Subcutaneous adipose tissue (tissue), 4 donors: ENCODE data around the gene POLE3. TPM values are rescaled to one million over a fixed set of nuclear protein-coding genes. Genes with fewer than 3 reads are reported as not detected.

Source experiments
- CTCF ChIP-seq: fragments of 450-650 bp; IDR thresholded peaks from one replicate; pipeline ENCODE4 v1.5.1; 2016; ENCODE audit warnings: low read depth, mild to moderate bottlenecking, control low read depth, antibody characterized with exemption, moderate library complexity
- total RNA-seq, 4 donors: library from RNA; depleted of rRNA; stranded (reverse); fragments of >200 nt; gene quantifications; one replicate each; pipeline ENCODE4 v1.1.0, GENCODE V29; 2016

POLE3 gene
- total RNA-seq, 4 donors from 2014 or later = 20.7 to 28.4 (median 27.0) TPM

- TF ChIP-seq CTCF = no peak
Observed at GRCh38 chr9:113436728-113437515, 26.4 kb upstream of the POLE3 start.

GRCh38 chr9:113431191-113431590 is 20.7 kb upstream of the POLE3 start:
- TF ChIP-seq CTCF = no peak

GRCh38 chr9:113428062-113428615 is 17.7 kb upstream of the POLE3 start:
- no peak for TF ChIP-seq CTCF

- no peak for TF ChIP-seq CTCF
Observed at GRCh38 chr9:113427629-113428028, 17.2 kb upstream of the POLE3 start.

GRCh38 chr9:113426701-113427100 is 16.2 kb upstream of the POLE3 start:
- TF ChIP-seq CTCF = no peak

- TF ChIP-seq CTCF = no peak
Observed at GRCh38 chr9:113425072-113425471, 14.6 kb upstream of the POLE3 start.

GRCh38 chr9:113421726-113422125 is 11.3 kb upstream of the POLE3 start:
- TF ChIP-seq CTCF = no peak
